ENCODE results near the gene MLEC.
A peak's percentile ranks its signal among the peaks of the same experiment; 100 is the strongest.

The MLEC gene, protein sequence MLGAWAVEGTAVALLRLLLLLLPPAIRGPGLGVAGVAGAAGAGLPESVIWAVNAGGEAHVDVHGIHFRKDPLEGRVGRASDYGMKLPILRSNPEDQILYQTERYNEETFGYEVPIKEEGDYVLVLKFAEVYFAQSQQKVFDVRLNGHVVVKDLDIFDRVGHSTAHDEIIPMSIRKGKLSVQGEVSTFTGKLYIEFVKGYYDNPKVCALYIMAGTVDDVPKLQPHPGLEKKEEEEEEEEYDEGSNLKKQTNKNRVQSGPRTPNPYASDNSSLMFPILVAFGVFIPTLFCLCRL

DNA sequence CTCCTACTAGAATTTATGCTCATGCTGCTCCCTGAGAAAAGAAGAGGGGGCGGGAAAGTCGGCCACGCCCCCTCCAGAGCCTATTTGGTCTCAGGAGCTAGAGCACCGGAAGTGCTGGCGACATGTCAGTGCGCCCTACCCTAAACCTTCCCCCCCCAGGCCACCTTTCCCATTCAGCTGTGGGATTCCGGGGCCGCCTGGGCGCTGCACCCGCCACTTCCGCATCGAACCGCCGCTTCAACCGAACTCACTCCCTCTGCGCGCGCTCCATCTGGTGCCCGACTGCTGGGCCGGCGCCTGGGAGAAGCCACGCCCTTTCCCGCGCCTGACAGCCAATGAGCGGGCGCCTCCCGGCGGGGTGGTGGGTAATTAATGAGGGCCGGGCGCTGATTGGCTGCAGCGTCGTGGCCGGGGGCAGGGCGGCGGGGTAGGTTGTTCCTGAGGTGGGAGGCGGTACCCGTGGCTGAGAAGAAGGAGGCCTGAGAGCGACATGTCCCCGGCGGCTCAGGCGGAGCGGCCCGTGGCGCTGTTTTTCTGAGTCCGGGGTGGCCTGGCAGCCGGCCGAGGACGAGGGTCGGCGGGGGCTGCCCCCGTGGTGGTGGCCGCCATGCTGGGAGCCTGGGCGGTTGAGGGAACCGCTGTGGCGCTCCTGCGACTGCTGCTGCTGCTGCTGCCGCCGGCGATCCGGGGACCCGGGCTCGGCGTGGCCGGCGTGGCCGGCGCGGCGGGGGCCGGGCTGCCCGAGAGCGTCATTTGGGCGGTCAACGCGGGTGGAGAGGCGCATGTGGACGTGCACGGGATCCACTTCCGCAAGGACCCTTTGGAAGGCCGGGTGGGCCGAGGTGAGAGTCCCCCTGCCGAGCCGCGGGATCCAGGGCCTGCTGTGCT lies at the start of gene MLEC:
Gene MLEC, plus strand, starts transcription at position 460 of the 888 bp plus-strand sequence. Its CDS starts 148 bp downstream, at position 608.
- peak; percentile 99 for DNase-seq

DNA sequence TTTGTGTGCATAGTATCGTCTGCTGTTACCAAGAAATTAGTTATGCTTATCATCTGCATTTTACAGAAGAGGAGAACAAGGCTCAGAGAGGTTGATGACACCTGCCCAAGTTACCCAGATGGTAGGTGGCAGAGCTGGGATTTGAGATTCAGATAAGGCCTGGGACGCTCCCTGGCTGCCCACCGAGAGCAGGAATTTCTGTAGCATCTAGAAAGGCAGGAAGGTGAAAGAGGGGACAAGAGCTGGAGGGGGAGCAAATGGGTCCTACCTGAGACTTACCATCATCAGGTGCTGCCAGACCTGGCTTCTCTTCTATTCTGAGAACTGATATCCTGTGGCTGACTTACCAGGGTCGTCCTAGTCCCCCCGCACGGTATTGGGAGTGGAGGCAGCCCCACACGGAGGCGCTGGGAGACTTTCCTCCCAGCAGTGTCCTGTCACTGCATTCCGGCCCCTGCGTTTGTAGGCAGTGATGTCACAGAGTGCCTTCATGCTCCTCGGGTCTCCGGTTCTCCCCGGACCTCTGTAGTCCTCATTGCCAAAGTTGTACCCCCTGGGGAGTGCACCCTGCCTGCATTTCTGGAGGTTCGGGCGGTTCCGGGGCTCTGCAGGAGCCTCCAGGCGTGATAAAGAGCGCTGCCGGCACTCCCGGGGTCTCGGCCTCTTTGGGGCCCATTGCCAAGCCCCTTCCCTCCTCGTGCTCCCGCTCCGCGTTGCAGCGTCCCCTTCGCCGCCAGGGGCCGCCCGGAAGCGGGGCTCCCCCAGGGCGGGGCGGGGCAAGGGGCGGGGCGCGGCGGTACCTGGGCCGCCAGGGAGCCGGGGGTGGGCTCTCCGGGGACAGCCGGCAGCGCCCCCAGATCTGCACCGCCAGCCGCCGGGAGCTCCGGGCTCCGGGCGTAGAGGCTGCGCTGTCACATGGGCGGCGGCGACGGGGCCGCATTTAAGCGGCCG lies 46.9 kb upstream of the MLEC start, which contains the start of gene CABP1:
Gene CABP1, plus strand, starts transcription at position 856 of the 951 bp plus-strand sequence. Its CDS starts 60 bp downstream, at position 916.
- peak; percentile 70 for DNase-seq

DNA sequence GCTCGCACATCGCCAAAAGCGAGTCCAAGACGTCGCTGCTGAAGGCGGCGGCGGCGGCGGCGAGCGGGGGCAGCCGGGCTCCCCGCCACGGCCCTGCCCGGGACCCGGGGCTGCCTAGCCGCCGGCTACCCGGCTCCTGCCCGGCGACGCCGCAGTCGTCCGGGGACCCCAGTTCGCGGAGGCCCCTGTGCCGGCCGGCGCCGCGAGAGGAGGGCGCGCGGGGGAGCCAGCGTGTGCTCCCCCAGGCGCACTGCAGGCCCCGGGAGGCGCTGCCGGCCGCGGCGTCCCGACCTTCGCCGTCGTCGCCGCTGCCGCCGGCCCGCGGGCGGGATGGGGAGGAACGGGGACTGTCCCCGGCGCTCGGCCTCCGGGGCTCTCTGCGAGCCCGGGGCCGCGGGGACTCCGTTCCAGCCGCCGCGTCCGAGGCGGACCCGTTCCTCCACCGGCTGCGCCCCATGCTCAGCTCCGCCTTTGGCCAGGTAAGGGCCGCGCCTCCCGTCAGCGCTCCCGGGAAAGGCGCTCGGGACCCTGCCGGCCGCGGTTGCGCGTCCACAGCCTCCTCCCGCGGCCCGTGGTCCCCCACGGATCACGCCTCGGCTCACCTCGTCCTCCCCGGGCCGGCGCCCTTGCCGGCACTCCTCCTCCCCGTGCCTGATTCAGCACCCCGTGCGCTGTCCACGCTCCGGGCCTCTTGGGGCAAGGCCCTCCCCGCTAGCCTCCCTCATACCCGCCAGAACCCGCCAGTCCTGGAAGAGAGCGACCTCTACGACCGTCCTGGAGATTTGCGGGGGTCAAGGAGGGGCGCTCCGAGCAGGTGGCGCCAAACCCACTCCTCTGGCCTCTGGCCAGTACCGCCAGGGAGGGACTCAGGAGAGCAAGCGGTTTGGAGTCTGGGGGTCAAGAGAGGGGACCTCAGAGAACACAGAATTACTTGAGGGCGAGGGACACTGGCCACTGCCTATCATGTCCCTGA lies 45.8 kb upstream of the MLEC start:
- peak; percentile 56 for DNase-seq

DNA sequence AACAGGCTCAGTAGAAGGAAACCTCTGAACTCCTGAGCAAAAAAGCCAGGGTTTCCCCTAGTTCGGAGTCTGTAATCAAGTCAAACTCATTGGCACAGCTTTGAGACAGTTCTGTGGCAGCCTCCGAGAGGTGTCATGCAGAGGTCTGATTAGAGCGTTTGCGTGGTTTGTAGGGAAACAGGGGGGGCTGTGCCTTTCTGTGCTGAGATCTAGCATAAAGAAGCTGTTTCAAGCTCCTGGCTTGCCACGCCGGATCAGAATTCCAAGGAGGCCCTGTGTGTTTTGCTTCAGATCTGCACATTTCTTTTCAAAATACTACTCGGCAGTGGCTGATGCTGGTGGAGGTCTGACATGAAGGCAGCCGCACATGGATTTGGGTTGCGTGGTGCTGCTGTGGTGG lies 44.8 kb upstream of the MLEC start:
- DNase-seq, result no peak

DNA sequence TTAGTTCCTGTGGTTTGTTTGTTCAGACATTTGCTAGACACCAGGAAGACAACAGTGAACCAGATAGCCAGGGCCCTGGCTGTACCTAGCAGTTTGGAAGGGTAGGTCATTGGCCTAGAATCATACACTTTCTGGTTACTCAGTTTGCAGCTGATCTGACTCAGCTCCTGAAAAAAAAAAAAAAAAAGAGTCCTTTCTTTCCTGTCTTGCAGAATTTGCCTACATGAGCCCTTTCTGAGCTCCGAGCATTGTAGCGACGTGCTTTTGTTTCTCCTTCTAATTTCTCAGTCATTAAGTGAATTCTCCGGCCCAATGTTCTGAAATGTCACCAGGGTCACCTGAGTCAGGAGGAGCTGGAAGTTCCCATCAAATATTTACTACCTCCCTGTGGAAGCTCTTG lies 44.1 kb upstream of the MLEC start:
- no peak for DNase-seq

DNA sequence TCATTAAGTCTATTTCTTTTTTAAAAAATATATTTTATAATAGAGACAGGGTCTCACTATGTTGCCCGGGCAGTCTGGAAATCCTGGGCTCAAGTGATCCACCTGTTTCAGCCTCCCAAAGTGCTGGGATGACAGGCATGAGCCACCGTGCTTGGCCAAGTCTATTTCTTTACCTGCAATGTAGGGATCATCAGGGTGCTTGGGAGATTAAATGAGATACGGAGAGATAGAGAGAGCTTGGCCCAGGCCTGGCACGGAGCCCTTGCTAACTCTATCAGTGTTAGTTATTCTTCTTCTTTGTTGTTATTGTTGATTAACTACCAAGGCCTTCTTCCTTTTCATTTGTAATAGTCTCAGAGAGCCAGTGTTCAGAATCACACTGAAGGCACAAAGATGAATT lies 43.4 kb upstream of the MLEC start:
- no peak for DNase-seq

DNA sequence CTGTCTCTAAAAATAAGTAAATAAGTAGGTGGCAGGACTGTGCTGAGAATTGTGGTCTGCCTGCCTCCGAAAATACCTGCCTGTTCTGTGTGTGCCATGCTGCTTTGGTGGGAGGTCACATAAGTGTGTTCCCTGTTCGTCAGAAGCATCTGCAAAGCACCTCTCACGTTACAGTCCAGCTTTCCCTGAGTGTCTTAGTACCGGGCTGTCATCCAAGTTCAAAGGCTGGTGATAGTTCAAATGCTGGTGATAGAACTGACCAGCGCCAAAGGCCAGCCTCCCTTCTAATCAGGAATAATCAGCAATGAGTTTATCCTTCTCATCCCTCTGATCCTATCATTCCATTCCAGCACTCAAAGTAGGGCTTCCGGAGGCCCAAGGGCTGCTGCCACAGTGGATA lies 40.9 kb upstream of the MLEC start:
- DNase-seq, result no peak

DNA sequence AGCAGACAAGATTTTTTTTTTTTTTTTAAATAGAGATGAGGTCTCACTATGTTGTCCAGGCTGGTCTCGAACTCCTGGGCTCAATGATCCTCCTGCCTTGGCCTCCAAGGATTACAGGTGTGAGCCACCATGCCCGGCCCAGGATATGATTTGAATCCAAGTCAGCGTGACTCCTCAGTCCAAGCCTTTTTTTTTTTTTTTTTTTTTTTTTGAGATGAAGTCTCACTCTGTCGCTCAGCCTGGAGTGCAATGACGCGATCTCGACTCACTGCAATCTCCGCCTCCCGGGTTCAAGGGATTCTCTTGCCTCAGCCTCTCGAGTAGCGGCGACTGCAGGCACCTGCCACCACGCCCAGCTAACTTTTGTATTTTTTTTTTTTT lies 39.6 kb upstream of the MLEC start:
- DNase-seq, result no peak

DNA sequence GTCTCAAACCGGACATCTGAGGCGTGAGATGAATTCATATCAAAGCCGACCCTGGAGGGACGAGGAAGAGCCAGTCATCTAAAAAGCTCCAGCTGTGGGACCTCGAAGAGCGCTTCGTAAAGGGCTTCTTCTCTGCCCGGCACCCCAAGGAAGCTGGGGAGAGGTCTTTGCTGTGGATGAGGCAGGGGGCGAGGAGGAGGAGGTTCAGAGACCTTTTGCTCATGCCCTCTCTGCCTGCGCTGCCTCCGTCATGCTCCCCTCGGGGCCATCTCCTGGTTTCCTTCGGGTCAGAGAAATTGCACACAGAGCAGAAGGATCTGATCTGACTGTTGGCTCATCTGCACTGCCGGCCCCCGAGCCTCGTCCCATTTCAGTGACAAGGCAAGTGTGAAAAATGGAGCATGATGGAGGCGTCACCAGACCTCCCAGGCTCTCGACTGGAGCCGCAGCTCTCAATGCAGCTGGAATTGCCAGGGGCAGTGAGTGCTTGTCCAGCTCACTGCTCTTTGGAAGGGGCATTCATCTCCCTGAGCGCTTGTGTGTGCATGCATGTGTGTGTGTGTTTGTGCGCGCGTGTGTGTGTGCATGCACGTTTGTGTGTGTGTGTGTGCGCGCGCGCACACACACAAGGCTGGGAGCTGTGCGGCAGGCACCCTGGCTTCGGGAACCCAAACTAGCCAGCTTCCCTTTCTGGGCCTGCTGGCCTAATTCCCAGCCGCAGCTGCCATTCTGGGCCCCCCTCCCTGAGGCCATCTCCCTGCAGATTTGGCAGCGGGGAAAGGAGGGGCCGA lies 37.3 kb upstream of the MLEC start:
- no peak for DNase-seq

DNA sequence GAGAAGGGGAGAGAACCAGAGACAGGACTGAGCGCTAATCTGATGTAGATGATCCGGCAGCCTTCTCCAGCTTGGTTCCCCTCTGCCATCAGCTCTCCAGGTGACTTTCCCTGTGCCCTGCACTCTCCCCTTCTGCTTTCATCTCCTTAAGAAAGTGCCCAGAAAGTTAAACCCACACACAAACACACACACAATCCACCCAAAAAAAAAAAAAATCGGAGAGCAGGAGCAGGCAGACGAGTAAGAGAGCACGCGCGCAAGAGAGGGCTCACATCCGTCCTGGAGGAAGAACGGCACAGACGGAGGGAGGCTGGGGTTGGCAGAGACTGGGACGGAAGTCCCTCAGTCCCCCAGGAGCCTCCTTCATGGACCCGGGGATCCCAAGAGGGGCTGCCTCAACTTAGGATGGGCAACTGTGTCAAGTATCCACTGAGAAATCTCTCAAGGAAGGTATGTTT lies 36.7 kb upstream of the MLEC start:
- no peak for DNase-seq

DNA sequence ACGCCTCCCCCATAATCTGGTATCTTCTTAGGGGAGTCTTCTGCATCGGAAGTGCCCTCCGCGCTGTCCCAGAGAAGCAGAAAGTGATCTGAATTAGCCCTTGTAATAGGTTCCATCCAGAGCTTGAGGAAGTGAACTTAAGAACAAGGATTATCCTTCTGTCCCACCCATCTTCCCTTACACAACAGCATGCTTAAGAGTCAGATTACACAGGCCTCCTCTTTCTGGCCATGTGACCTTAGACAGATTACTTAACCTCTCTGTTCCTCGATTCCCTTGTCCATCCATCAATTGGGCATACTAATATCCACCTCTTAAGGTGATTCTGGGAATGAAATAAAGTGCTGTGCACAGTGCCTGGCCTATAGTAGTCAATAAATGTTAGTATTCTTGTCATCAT lies 35.1 kb upstream of the MLEC start:
- DNase-seq, result no peak

DNA sequence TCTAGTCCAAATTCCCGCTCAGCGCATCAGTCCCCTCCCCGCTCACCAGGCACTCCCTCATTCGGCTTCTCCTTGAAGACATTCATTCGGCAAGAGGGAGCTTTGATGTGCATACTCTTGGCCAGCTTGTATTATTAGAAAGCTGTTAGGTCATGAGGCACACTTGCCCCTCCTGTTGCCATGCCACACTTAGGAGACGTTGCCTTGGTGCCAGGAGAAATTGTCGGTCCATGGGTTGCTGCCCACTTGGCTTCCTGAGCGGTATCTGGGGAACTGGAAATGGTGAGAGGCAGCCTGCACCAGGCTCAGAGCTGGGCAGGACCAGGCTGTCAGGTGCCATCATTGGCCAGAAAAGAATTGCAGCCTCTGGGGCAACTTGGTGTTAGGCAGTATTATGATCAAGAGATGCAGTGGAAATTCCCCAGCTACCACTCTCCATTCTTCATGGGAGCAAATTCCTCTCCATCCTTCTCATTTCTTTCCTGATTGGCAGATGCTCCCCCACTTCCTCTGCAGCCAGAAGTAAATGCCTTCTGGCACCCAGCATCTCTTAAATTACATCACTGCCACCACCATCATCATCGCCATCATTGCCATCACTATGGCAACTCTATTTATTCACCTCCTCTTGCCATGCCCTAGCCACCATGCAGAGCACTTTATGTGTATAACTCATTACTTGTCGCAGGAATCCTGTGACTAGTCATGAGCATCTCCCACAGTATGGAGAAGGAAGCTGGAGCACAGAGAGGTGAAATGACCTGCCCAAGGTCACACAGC lies 34.1 kb upstream of the MLEC start:
- DNase-seq, result no peak

DNA sequence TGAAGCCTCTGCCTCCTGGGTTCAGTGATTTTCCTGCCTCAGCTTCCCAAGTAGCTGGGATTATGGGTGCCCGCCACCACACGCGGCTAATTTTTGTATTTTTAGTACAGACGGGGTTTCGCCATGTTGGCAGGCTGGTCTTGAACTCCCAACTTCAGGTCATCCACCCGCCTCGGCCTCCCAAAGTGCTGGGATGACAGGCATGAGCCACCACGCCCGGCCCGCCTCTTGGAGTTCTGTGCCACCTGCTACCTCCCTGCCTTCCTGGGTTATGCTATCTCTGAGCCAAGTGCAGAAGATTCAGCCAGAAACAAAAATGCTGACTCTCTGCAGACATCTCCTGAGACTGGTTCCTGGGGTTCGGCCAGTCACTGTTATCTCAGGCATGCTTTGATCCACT lies 33.3 kb upstream of the MLEC start:
- no peak for DNase-seq

DNA sequence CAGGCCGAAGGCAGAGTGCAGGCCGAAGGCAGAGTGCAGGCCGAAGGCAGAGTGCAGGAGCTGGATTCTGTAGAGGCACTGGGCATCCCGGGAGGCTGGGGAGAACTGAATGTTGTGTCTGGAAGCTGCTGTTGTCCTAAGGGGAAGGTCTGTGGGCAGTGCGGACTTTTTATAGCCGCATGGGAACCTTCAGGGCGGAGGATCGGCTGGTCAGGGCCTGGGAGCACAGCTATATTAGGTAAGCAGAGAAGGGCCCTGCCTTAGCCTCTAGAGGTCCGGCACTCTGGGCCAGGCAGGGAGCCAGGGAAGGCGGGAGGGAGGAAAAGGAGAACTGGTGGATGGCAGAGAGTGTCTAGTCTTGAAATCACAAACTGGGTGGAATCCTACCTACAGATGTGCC lies 32.3 kb upstream of the MLEC start:
- no peak for DNase-seq

DNA sequence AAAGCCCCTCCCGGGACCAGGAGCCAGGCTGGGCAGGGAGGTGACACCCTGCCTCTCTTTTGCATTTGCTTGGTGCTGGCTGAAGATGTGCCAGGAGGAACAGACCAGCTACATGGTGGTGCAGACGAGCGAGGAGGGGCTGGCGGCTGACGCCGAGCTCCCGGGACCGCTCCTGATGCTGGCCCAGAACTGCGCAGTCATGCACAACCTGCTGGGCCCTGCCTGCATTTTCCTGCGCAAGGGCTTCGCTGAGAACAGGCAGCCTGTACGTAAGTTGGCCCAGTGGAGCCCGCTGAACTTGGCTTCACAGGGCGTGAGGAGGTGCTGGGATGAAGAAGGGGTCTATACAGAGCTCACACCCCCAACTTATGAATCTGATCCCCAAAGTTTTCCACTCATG lies 30.9 kb upstream of the MLEC start:
- DNase-seq, result no peak

DNA sequence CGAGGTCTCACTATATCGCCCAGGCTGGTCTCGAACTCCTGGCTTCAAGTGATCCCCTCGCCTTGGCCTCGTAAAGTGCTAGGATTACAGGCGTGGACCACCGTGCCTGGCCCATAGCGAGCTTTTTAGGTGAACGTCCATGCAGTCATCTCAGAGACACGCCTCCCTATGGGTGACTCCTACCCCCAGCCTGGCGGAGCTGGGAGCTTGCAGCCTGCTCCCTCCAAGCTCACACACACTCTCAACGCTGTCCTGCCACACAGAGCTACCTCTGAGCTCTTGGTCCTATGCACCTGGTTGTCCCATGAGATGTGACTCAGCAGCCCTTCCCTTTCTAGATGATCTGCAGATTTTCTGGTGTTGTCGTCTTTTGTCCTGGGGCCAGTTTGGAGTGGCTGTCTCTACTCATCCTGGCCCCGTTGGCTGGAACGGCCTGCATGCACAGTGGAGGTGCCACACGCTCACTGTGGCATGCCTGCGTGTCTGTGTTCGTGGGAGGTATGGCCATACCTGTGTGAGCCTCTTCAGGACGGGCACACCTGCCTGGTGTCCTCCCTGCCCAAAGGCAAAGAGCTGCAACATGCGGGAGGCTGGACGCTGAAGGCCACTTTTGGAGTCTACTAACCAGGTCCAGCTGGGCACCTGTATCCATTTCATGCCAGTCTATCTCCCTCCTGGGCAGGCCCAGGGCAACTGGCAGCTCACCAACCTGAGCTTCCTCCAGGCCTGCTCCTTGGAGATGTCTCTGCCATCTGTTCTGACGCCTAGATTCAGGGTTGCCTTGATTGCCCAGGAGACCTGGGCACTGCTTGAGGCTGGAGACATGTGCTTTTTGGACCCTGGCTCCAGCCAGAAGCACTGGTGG lies 28.4 kb upstream of the MLEC start:
- no peak for DNase-seq

DNA sequence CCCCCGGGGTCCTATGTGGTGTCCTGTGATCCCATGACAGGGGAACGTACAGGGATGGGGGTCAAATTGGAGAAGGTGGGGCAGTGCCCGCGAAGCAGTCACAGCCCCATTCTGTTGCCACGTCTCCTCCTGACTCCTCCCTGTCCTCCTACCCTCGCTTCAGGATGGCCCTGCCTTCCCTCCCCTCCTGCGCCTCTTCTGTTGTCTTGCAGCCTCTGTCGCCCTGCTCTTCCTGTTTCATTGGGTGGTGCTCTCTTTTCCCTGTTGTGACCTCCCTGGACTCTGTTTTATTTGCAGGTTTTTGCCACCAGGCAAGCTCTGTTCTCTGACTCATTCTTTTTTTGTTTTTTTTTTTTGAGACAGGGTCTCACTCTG lies 27.8 kb upstream of the MLEC start:
- DNase-seq, result no peak

DNA sequence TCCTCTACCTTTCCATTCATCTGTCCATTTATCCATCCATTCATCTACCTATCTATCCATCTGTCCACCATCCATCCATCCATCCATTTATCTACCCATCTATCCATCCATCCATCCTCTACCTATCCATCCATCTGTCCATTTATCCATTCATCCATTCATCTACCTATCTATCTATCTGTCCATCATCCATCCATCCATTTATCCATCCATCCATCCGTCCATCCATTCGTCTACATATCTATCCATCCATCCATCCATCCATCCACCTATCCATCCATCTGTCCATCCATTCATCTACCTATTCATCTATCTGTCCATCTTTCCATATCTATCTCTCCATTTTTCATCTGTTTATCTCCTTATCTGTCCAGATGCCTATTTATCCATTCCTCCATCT lies 25.5 kb upstream of the MLEC start:
- DNase-seq, result no peak

DNA sequence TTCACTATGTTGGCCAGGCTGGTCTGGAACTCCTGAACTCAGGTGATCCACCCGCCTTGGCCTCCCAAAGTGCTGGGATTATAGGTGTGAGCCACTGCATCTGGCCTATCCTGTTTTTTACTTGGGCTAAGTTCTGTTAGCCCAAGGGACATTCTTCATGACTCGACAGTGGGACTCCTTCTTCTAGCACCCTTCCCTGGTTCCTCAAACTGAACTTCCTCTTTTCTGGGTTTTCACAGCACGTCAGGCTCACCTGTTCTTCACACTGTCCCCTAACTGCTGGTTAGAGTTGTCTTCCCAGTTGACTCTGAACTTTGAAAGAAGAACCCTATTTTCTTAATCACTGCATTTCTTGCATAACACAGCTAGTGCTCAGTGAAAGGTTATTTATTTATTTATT lies 24.1 kb upstream of the MLEC start:
- DNase-seq, result no peak

All from activated naive CD4-positive, alpha-beta T cell treated with Interleukin-2 at 50 U/mL for 16 hours (primary cell).